Astrocyte of the hippocampus (primary cell): Measurements from ENCODE around the gene TTYH2.
"Not testable (repeated sequence)": the region's sequence is repeated elsewhere in the genome, so short reads cannot be mapped to it uniquely, and the experiment has no call there.

Experiments used
- DNase-seq: peaks from one replicate; pipeline ENCODE4 v3.0.0; 2011; ENCODE audit warnings: low read depth, low spot score

TTYH2 gene

GRCh38 chr17:74212913-74213791 lies at the start of gene TTYH2:
Gene TTYH2, plus strand, starts transcription at chr17:74213571. Its CDS starts 17 bp downstream, at chr17:74213588.
- peak; percentile 93 for DNase-seq

- no peak for DNase-seq
Observed at GRCh38 chr17:74163836-74164235, 49.5 kb upstream of the TTYH2 start.

DNA sequence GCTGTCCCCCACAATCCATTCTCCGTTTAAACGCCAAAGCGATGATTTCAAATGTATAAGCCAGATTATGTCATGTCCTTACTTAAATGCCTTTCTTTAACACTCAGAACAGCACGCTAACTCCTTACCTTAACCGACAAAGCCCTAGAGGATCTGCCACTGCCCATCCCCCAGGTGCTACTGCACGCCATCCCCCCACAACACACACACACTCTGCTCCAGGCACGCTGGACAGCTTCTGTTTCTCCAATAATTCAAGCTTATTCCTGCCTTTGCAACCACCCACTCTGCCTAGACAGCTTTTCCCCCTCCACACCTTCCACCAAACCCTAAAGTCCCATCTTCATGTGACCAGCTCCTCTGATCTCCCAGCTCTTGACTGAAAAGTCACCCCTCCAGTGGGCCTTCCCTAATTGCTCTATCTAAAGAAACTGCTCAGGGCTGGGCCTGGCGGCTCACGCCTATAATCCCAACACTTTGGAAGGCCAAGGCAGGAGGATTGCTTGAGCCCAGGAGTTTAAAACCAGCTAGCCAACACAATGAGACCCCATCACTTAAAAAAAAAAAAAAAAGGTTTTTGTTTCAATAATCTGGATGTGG lies 48.8 kb upstream of the TTYH2 start:
- no peak for DNase-seq

- no peak for DNase-seq
Observed at GRCh38 chr17:74165797-74166365, 47.5 kb upstream of the TTYH2 start.

GRCh38 chr17:74170924-74171323 lies 42.4 kb upstream of the TTYH2 start:
- no peak for DNase-seq

GRCh38 chr17:74172700-74173099 lies 40.7 kb upstream of the TTYH2 start:
- DNase-seq = no peak

GRCh38 chr17:74176546-74177001 lies 36.8 kb upstream of the TTYH2 start:
- DNase-seq = peak; percentile 82

- DNase-seq = peak; percentile 30
Observed at GRCh38 chr17:74177018-74177450, 36.3 kb upstream of the TTYH2 start.

DNA sequence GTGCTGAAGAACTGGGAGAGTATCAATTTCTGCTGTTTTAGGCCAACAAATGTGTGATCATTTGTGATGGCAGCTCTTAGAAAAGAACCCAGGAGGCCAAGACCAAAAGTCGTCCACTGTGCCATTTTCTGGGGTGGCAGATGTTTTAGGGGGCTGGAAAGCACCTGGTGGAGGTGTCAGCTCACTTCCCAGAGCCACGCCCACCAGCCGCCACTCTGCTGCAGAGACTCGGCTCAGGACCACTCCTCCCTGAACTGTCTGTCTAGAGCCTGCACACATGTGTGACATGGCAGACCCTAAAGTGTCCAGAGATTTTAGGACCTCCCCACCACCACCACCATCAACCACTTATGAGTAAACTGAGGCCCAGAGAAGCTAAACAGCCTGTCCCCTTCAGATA lies 33.8 kb upstream of the TTYH2 start:
- no peak for DNase-seq

- DNase-seq = no peak
Observed at GRCh38 chr17:74180336-74180735, 33.0 kb upstream of the TTYH2 start.

DNA sequence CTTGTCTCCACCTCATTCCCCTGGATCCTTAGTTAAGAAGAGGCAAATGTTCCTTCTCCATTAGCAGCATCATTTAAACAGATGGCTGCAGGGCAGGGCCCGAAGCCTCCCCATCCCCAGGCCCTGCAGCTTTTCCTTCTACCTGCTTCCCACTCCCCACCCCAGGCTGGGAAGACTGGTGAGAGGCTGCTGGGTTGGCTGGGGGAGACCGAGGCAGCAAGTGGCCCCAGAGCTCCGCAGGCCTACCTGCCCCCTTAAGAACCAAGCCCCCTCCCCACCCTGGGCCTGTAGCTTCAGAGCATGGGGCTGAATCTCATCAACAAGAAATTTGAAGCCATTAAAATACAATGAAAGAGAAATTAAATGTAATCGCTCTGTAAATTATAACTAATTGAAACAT lies 32.0 kb upstream of the TTYH2 start:
- DNase-seq = no peak

- no peak for DNase-seq
Observed at GRCh38 chr17:74182041-74182723, 31.2 kb upstream of the TTYH2 start.

- no peak for DNase-seq
Observed at GRCh38 chr17:74183411-74183810, 30.0 kb upstream of the TTYH2 start.

GRCh38 chr17:74185571-74186185 lies 27.7 kb upstream of the TTYH2 start:
- DNase-seq = no peak

GRCh38 chr17:74186498-74186897 lies 26.9 kb upstream of the TTYH2 start:
- DNase-seq = no peak

DNA sequence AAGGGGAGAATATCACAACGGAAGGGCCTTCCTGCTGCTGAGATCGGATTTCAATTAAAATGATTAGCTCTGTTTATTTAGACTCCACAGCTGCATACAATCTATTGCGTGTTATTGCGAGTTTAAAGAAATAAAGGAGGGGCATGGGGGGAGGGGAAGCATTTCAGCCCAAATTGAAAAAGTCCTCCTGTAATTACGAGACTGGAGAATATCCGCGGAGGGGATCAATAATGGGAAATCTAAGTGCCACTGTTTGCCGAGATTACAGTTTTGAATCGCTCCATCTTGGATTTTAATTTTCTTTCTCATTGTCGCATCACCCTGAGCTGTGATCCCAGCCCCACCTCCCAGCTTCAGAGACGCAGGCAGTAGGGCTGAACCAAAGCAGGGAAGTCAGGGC lies 25.6 kb upstream of the TTYH2 start:
- no peak for DNase-seq

- not testable (repeated sequence) for DNase-seq
Observed at GRCh38 chr17:74188687-74189086, 24.7 kb upstream of the TTYH2 start.

- peak; percentile 52 for DNase-seq
Observed at GRCh38 chr17:74190154-74190553, 23.2 kb upstream of the TTYH2 start.

DNA sequence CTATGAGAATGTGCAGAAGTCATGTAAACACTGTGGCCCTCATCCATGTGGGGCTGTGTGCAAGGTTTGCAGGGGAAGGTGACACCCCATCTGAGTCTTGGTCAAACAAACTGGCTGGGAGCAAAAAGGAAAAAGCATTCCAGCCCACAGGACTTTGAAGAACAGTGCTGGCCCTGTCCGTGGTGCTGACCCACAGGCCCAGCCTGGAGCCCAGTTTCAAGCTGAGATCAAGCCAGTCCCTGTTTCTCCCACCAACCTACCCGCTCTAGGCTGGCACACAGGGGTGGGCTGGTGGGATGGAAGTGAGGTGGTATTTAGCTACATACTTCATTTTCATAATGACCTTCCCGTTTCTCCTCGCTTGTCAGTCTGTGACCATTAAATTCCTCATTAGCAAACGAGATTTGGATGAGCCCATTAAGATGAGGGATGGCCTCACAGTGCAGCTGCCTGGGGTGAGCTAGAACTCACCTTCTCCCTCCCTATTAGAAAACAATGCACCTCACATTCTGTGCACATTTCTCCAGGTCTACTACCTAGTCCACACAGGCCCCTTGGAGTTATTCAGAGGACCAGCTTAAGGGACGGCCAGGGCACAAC lies 22.5 kb upstream of the TTYH2 start:
- DNase-seq = peak; percentile 64

- DNase-seq = no peak
Observed at GRCh38 chr17:74192950-74193781, 20.2 kb upstream of the TTYH2 start.
